PC-3 (cell line): ENCODE measurements around the gene CDK14. TPM values are rescaled to one million over a fixed set of nuclear protein-coding genes. Genes with fewer than 3 reads are reported as not detected.

ENCODE experiments used
- ATAC-seq: fragments of 200-7000 bp; cut with Tn5 transposase; 2 replicates; pipeline ENCODE4 v1.9.1; 2020; ENCODE audit warnings: mild to moderate bottlenecking, moderate library complexity
- BruUV-seq: library from RNA; stranded (reverse); fragments of 400-500 nt; replicated peaks from 2 replicates; lab custom pipeline; 2021; lab: Mats Ljungman, UMichigan
- CTCF ChIA-PET: fragments of 300-600 bp; sonication (Branson Sonifier 250); formaldehyde crosslinking; loops from one replicate; lab custom pipeline; 2022; ENCODE audit warnings: antibody characterized with exemption; lab: Charles Lee
- POLR2A ChIA-PET: fragments of 300-600 bp; sonication (Branson Sonifier 250); formaldehyde crosslinking; loops from one replicate; lab custom pipeline; 2022; ENCODE audit warnings: antibody characterized with exemption; ENCODE audit not compliant: unreplicated experiment; lab: Charles Lee
- DNase-seq: peaks from one replicate; pipeline ENCODE4 v3.0.0-alpha.2; 2015
- H2AFZ ChIP-seq: fragments of 300-600 bp; sonication (generic); 2 replicates; pipeline ENCODE4 v1.6.0; 2016; ENCODE audit warnings: antibody characterized with exemption, low read length
- H3F3A ChIP-seq: fragments of 300-600 bp; sonication (generic); one replicate; pipeline ENCODE4 v1.6.0; 2017; ENCODE audit warnings: antibody characterized with exemption, low read length, control low read depth, mild to moderate bottlenecking; ENCODE audit not compliant: unreplicated experiment
- H3K27ac ChIP-seq: fragments of 300-600 bp; sonication (generic); 2 replicates; pipeline ENCODE4 v1.5.1; 2016; ENCODE audit warnings: mild to moderate bottlenecking, low read length
- H3K27me3 ChIP-seq: fragments of 300-600 bp; sonication (generic); 2 replicates; pipeline ENCODE4 v1.6.1; 2016; ENCODE audit warnings: low read length, mixed read lengths
- H3K36me3 ChIP-seq: fragments of 300-600 bp; sonication (generic); 2 replicates; pipeline ENCODE4 v1.6.1; 2016; ENCODE audit warnings: low read depth, mixed run types, low read length, mixed read lengths
- H3K4me1 ChIP-seq: fragments of 300-600 bp; sonication (generic); 2 replicates; pipeline ENCODE4 v1.5.1; 2016; ENCODE audit warnings: low read length; ENCODE audit not compliant: insufficient read depth
- H3K4me2 ChIP-seq: fragments of 300-600 bp; sonication (generic); 2 replicates; pipeline ENCODE4 v1.6.0; 2016; ENCODE audit warnings: low read length
- H3K4me3 ChIP-seq: fragments of 300-600 bp; sonication (generic); 2 replicates; pipeline ENCODE4 v1.5.1; 2016; ENCODE audit warnings: mild to moderate bottlenecking, low read length, mixed read lengths
- H3K79me2 ChIP-seq: fragments of 300-600 bp; sonication (generic); 2 replicates; pipeline ENCODE4 v1.6.1; 2017; ENCODE audit warnings: low read length, mixed read lengths
- H3K9ac ChIP-seq: fragments of 300-600 bp; sonication (generic); 2 replicates; pipeline ENCODE4 v1.6.0; 2016; ENCODE audit warnings: mild to moderate bottlenecking, low read length
- H3K9me2 ChIP-seq: fragments of 300-600 bp; sonication (generic); replicated peaks from 2 replicates; pipeline ENCODE4 v1.6.1; 2016; ENCODE audit warnings: mixed run types, low read length, mixed read lengths
- H3K9me3 ChIP-seq: fragments of 300-600 bp; sonication (generic); 2 replicates; pipeline ENCODE4 v1.6.1; 2016; ENCODE audit warnings: low read length, mixed read lengths
- H4K20me1 ChIP-seq: fragments of 300-600 bp; sonication (generic); 2 replicates; pipeline ENCODE4 v1.6.1; 2016; ENCODE audit warnings: low read length, mixed read lengths
- CTCF ChIP-seq: fragments of 300-600 bp; sonication (generic); conservative IDR thresholded peaks from 2 replicates; pipeline ENCODE4 v1.5.1; 2017; ENCODE audit warnings: antibody characterized with exemption, low read depth, mild to moderate bottlenecking, low read length
- EZH2 ChIP-seq: fragments of 300-600 bp; sonication (generic); IDR thresholded peaks from one replicate; pipeline ENCODE4 v1.6.1; 2017; ENCODE audit warnings: antibody characterized with exemption, mild to moderate bottlenecking, low read length; ENCODE audit not compliant: unreplicated experiment
- EZH2phosphoT487 ChIP-seq: fragments of 300-600 bp; sonication (generic); IDR thresholded peaks from 2 replicates; pipeline ENCODE4 v1.6.1; 2018; ENCODE audit warnings: mild to moderate bottlenecking, antibody characterized with exemption, low read length, borderline replicate concordance
- intact Hi-C: fragments of 100-400 bp; cut with micrococcal nuclease; formaldehyde crosslinking; loops from 2 replicates; pipeline ENCODE4 v1.9.0; 2023
- total RNA-seq: library from RNA; depleted of rRNA; stranded (reverse); fragments of >200 nt; gene quantifications from 2 replicates; pipeline ENCODE4 v1.2.3, GENCODE V29; 2014

Gene CDK14
- total RNA-seq, 1 experiment from 2014 or later, result 8.2 TPM

GRCh38 chr7:91041901-91042484, 445.9 kb downstream of the CDK14 start:
- Histone ChIP-seq H3K9me3 (no peaks in the 10 kb centered on the region), H3K9me2 (no peaks in the 10 kb centered on the region), H3K9ac (no peak overlapping the region), H3F3A (no peaks in the 10 kb centered on the region), H3K4me2 (peak overlapping the region; percentile 47), H3K79me2 (no peaks in the 10 kb centered on the region), H3K4me3 (no peak overlapping the region), H3K4me1 (peaks cover 18% of the 10 kb centered on the region), H4K20me1 (no peaks in the 10 kb centered on the region), H2AFZ (no peak overlapping the region), H3K27ac (no peak overlapping the region), H3K27me3 (no peaks in the 10 kb centered on the region), H3K36me3 (no peaks in the 10 kb centered on the region)
- POLR2A ChIA-PET, result no interaction called here
- BruUV-seq, result no TSS peak
- ATAC-seq (peak; percentile 54; the same call in 1 of the 2 replicates), DNase-seq (peak; percentile 20)
- CTCF ChIA-PET, result no interaction called here
- TF ChIP-seq EZH2 (no peak), CTCF (no peak), EZH2phosphoT487 (no peak)
- intact Hi-C loops, result no loop called here

GRCh38 chr7:91043186-91043585, 447.1 kb downstream of the CDK14 start:
- Histone ChIP-seq H3K79me2 (no peaks in the 10 kb centered on the region), H3K9ac (no peak overlapping the region), H2AFZ (no peak overlapping the region), H3F3A (no peaks in the 10 kb centered on the region), H4K20me1 (no peaks in the 10 kb centered on the region), H3K27ac (no peak overlapping the region), H3K27me3 (no peaks in the 10 kb centered on the region), H3K36me3 (no peaks in the 10 kb centered on the region), H3K9me3 (no peaks in the 10 kb centered on the region), H3K4me3 (no peak overlapping the region), H3K9me2 (no peaks in the 10 kb centered on the region), H3K4me1 (peaks cover 18% of the 10 kb centered on the region), H3K4me2 (no peak overlapping the region)
- ChIA-PET CTCF (no interaction called here), POLR2A (no interaction called here)
- BruUV-seq, result no TSS peak
- TF ChIP-seq EZH2, result no peak
- no peak for TF ChIP-seq CTCF
- no peak for TF ChIP-seq EZH2phosphoT487
- intact Hi-C loops, result no loop called here
- DNase-seq (no peak), ATAC-seq (no peak)

- TF ChIP-seq EZH2 (no peak), EZH2phosphoT487 (no peak), CTCF (no peak)
- DNase-seq, result no peak
- intact Hi-C loops, result no loop called here
- Histone ChIP-seq H3K79me2 (no peaks in the 10 kb centered on the region), H2AFZ (no peak overlapping the region), H3K4me1 (peaks cover 18% of the 10 kb centered on the region), H3K27ac (no peak overlapping the region), H3K9me3 (no peaks in the 10 kb centered on the region), H4K20me1 (no peaks in the 10 kb centered on the region), H3K4me3 (no peak overlapping the region), H3K9me2 (no peaks in the 10 kb centered on the region), H3K36me3 (no peaks in the 10 kb centered on the region), H3K9ac (no peak overlapping the region), H3F3A (no peaks in the 10 kb centered on the region), H3K4me2 (no peak overlapping the region), H3K27me3 (no peaks in the 10 kb centered on the region)
- BruUV-seq, result no TSS peak
- ATAC-seq, result no peak
- POLR2A ChIA-PET, result no interaction called here
- CTCF ChIA-PET, result no interaction called here
These were observed 448.0 kb downstream of the CDK14 start for GRCh38 chr7:91043924-91044645.
